ENCODE measurements around the gene KLF13. TPM values are rescaled to one million over a fixed set of nuclear protein-coding genes. Genes with fewer than 3 reads are reported as not detected.

Gene KLF13
- total RNA-seq, 1 donor from 2014 or later = 23.1 TPM

DNA sequence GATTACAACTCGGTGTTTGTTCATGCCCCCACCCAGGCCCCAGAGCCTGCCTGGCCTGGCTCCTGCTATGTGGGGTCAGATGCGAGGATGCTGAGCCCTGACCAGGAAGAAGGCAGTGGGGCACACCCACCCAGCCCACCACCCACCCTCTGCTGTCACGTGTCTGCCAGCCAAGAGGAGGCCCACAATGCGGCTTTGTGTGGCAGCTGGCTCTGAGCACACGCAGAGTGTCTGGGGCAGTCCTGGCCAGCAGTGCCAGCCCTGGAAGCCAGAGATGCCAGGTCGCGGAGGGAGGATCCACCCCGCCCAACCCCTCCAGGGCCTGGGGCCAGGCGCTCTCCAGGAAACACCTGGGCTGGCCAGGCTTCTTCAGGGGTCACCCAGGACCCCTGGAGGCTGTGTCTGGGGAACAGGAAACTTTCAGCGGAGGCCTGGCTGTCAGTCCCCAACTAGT is 26.4 kb upstream of the KLF13 start:
- DNase-seq (ENCODE audit: low spot score) = no peak

GRCh38 chr15:31300981-31301672 is 25.5 kb upstream of the KLF13 start:
- no peak for DNase-seq (ENCODE audit: low spot score)

GRCh38 chr15:31301673-31301990 is 25.0 kb upstream of the KLF13 start:
- no peak for DNase-seq (ENCODE audit: low spot score)

- no peak for DNase-seq (ENCODE audit: low spot score)
Observed at GRCh38 chr15:31302029-31302657, 24.5 kb upstream of the KLF13 start.

GRCh38 chr15:31302778-31303725 is 23.6 kb upstream of the KLF13 start:
- DNase-seq (ENCODE audit: low spot score) = no peak

- no peak for DNase-seq (ENCODE audit: low spot score)
Observed at GRCh38 chr15:31303726-31304648, 22.6 kb upstream of the KLF13 start.

DNA sequence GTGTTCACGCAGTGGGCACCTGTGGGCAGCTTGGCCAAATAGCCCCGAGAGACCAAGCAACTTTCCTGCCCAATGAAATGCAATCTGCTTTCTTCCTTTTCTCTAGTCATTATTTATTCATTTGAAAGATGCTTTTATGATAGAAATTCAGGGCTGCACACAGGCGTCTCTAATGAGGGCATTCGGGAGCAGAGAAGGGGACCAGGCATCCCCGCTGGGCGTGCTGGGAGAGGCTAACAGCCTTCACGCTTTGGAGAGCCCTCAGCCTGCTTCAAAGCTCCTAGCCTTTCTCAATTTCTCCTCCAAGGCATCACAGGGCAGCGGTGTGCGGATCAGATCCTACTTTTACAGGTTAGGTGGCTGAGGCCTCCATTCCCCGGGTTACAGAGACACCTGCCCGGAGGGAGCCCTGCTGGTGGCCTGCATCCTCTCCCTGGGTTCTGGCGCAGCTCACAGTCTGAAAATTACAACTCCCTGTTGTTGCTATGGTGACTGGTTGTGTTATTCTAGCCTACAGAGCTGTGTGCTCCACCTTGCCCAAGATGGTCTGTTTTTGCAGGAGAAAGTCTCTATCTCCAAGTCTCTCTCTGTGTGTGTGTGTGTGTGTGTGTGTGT is 21.8 kb upstream of the KLF13 start:
- peak; percentile 50 for DNase-seq (ENCODE audit: low spot score)

DNA sequence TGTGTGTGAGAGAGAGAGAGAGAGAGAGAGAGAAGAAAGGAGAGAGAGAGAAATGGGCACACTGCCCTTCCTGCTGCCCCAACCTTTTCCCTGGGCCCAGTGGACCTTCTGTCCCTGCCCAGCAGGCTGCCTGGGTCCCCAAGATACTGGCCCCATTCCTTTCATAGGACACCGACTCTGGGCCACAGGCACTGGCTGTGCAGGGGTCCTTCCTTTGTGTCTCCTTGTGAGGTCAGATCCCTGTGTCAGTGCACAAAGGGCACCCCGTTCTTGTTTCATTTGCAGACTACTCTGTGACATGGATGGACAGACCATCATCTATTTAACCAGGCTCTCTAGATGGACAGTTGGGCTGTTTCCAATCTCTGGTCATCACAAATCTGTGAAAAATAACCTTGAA is 21.3 kb upstream of the KLF13 start:
- no peak for DNase-seq (ENCODE audit: low spot score)

DNA sequence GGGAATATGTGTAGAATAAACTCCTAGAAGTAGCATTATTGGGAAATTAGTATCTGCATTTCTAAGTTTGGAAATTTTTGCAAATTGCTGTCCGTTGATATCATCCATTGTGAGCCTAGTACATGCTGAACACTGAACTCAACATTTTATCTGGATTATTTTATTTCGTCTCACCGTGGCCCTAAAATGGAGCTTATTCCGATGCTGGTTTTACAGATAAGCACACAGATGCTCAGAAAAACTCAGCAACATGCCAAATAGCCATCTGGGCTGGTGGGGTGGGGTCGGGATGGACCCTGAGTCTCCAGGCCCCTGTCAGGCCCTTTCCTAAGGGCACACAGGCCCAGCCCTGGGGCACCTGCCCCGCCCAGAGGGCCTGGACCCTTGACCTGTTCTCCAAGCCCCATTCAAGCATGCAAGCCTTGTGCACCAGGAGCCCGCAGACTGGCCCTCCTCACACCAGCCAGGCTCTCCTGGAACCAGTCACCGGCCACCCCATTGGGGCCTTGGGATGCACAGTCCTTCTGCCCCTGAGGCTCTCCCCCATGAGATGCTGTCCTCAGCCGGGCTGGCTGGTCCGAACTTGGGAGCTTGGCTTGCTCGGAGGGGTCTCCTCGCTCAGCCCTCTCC is 20.7 kb upstream of the KLF13 start:
- DNase-seq (ENCODE audit: low spot score) = no peak

GRCh38 chr15:31306426-31307269 is 20.0 kb upstream of the KLF13 start:
- DNase-seq (ENCODE audit: low spot score) = no peak

GRCh38 chr15:31307270-31308184 is 19.1 kb upstream of the KLF13 start:
- no peak for DNase-seq (ENCODE audit: low spot score)

- DNase-seq (ENCODE audit: low spot score) = no peak
Observed at GRCh38 chr15:31308185-31308639, 18.4 kb upstream of the KLF13 start.

GRCh38 chr15:31309893-31310606 is 16.6 kb upstream of the KLF13 start:
- no peak for DNase-seq (ENCODE audit: low spot score)

DNA sequence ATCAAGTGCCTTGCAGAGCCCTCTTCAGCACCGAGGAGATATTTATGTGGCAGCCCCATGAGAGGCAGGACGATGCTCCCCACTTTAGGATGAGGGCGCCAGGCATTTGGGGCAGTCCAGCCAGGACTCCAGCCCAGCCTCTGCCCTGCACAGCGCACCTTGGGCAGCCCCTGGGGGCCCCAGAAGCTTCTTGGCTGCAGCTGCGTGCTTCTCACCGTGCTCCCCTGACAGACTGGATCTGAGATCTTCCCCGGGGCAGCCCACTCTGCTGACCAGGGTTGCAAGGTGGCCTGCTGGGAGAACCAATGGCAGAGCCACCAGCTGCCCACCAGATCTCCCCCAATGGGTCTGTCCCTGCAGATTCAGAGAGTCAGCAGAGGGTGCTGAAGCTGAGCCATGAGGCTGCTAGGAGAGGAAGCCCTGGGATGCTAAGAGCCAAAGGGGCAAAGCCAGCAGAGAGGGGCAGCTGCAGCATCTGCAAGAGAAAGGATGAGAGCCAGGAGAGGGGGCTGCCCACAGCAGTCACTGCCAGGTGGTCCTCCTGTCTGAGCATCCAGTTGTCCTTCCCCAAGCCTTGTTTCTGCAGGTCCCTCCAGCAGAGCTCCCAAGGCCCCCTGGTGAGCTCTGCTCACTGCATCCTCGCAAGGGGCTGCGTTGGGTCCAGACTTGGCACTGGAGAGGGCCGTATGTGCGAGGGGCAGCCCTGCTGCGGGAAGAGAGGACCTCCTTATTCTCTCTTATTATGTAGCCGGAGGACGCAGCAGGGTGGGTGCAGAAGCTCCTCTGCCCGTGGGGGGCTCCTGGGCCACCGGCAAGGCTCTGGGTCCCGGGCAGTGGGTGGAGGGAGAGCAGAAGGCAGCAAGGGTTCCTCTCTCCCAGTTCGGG is 14.7 kb upstream of the KLF13 start:
- DNase-seq (ENCODE audit: low spot score) = no peak

DNA sequence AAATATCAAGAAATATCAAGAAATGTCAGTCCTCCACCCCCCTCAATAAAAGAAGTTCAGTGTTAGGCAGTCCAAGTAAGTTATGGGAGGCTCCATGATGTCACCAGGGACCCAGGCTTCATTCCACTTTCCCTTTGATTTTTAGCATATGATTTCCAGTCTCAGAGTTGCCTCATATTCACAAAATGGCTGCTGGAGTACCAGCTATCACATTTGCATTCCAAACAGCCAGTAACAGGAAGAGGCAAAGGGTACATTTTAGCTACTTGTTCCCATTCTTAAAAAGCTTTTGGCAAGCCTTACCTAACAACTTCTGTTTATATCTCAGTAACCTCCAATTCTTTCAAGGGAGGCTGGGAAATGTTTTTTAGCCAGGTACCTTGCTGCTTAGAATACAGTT is 13.4 kb upstream of the KLF13 start:
- no peak for DNase-seq (ENCODE audit: low spot score)

GRCh38 chr15:31314380-31314779 is 12.3 kb upstream of the KLF13 start:
- no peak for DNase-seq (ENCODE audit: low spot score)

All from umbilical cord (tissue), 2 donors.